HG02642 (cell line): Measurements from ENCODE around the gene FLT1.

Experiments
- ATAC-seq: cut with Tn5 transposase; IDR thresholded peaks from one replicate; pipeline ENCODE4 v1.9.1; 2021; ENCODE audit warnings: mild to moderate bottlenecking; ENCODE audit not compliant: unreplicated experiment, poor library complexity

Gene FLT1

GRCh38 chr13:28492569-28493367 lies 2.2 kb downstream of the FLT1 start:
- no peak for ATAC-seq

GRCh38 chr13:28490061-28490460 lies 4.9 kb downstream of the FLT1 start:
- no peak for ATAC-seq

- ATAC-seq: no peak
Observed at GRCh38 chr13:28489524-28489931, 5.4 kb downstream of the FLT1 start.

GRCh38 chr13:28488376-28489005 lies 6.4 kb downstream of the FLT1 start:
- no peak for ATAC-seq

GRCh38 chr13:28485996-28486543 lies 8.9 kb downstream of the FLT1 start:
- no peak for ATAC-seq

- no peak for ATAC-seq
Observed at GRCh38 chr13:28485551-28485950, 9.4 kb downstream of the FLT1 start.

GRCh38 chr13:28485097-28485496 lies 9.8 kb downstream of the FLT1 start:
- ATAC-seq: no peak

GRCh38 chr13:28483313-28483931 lies 11.5 kb downstream of the FLT1 start:
- ATAC-seq: no peak

- no peak for ATAC-seq
Observed at GRCh38 chr13:28479005-28479404, 15.9 kb downstream of the FLT1 start.

GRCh38 chr13:28478127-28478526 lies 16.8 kb downstream of the FLT1 start:
- no peak for ATAC-seq

GRCh38 chr13:28477709-28477973 lies 17.3 kb downstream of the FLT1 start:
- ATAC-seq: no peak

GRCh38 chr13:28476919-28477708 lies 17.8 kb downstream of the FLT1 start:
- ATAC-seq: no peak

GRCh38 chr13:28475916-28476725 lies 18.8 kb downstream of the FLT1 start:
- no peak for ATAC-seq

GRCh38 chr13:28474491-28475134 lies 20.3 kb downstream of the FLT1 start:
- no peak for ATAC-seq

GRCh38 chr13:28473044-28473443 lies 21.9 kb downstream of the FLT1 start:
- ATAC-seq: no peak

GRCh38 chr13:28471421-28471820 lies 23.5 kb downstream of the FLT1 start:
- no peak for ATAC-seq

- no peak for ATAC-seq
Observed at GRCh38 chr13:28470296-28470695, 24.6 kb downstream of the FLT1 start.

GRCh38 chr13:28469316-28469715 lies 25.6 kb downstream of the FLT1 start:
- ATAC-seq: no peak
